ENCODE results near the gene NMRK1. TPM values are rescaled to one million over a fixed set of nuclear protein-coding genes. Genes with fewer than 3 reads are reported as not detected.

The NMRK1 gene
- total RNA-seq, 1 donor from 2014 or later, result 38.5 TPM

GRCh38 chr9:75090579-75090978 lies 2.6 kb upstream of the NMRK1 start:
- intact Hi-C loops (cut with DNase I), result no loop called here
- Histone ChIP-seq H3K4me3 (peak overlapping the region; percentile 17), H3K27ac (no peak overlapping the region), H3K27me3 (ENCODE audit: low read depth) (no peaks in the 10 kb centered on the region), H3K4me1 (peaks cover 75% of the 10 kb centered on the region), H3K9me3 (no peaks in the 10 kb centered on the region), H3K36me3 (no peaks in the 10 kb centered on the region)
- DNase-seq, result no peak
- TF ChIP-seq CTCF (IDR thresholded peaks at IDR 0.05), result no peak
- no peak for ATAC-seq

- intact Hi-C loops (cut with DNase I), result no loop called here
- Histone ChIP-seq H3K27ac (peak overlapping the region; percentile 99), H3K9me3 (no peaks in the 10 kb centered on the region), H3K36me3 (no peaks in the 10 kb centered on the region), H3K4me3 (peak overlapping the region; percentile 93), H3K4me1 (peaks cover 75% of the 10 kb centered on the region), H3K27me3 (ENCODE audit: low read depth) (no peaks in the 10 kb centered on the region)
- no peak for ATAC-seq
- no peak for TF ChIP-seq CTCF (IDR thresholded peaks at IDR 0.05)
- no peak for DNase-seq
Measured at GRCh38 chr9:75089373-75089766, 1.4 kb upstream of the NMRK1 start.

- DNase-seq (peak; percentile 87), ATAC-seq (peak; percentile 52 to 65)
- no peak for TF ChIP-seq CTCF (IDR thresholded peaks at IDR 0.05)
- peak overlapping the region; percentile 99 for H3K27ac ChIP-seq
- no peaks in the 10 kb centered on the region for H3K9me3 ChIP-seq
- intact Hi-C loops (cut with DNase I), result no loop called here
- H3K36me3 ChIP-seq, result no peaks in the 10 kb centered on the region
- H3K4me3 ChIP-seq, result peak overlapping the region; percentile 93
- peaks cover 75% of the 10 kb centered on the region for H3K4me1 ChIP-seq
- H3K27me3 ChIP-seq (ENCODE audit: low read depth), result no peaks in the 10 kb centered on the region
Measured at GRCh38 chr9:75088646-75089372, 854 bp upstream of the NMRK1 start.

- Histone ChIP-seq H3K4me1 (peaks cover 70% of the 10 kb centered on the region), H3K4me3 (peak overlapping the region; percentile 93), H3K9me3 (no peaks in the 10 kb centered on the region), H3K27ac (peak overlapping the region; percentile 99), H3K27me3 (ENCODE audit: low read depth) (no peaks in the 10 kb centered on the region), H3K36me3 (peaks cover 8% of the 10 kb centered on the region)
- DNase-seq, result no peak
- no peak for TF ChIP-seq CTCF (IDR thresholded peaks at IDR 0.05)
- intact Hi-C loops (cut with DNase I), result no loop called here
- peak in 1 of 2 donors; percentile 33 for ATAC-seq
Measured at GRCh38 chr9:75087289-75087823, 599 bp downstream of the NMRK1 start.

- no peaks in the 10 kb centered on the region for H3K9me3 ChIP-seq
- ATAC-seq (no peak), DNase-seq (peak; percentile 64)
- peaks cover 64% of the 10 kb centered on the region for H3K4me1 ChIP-seq
- intact Hi-C loops (cut with DNase I), result no loop called here
- H3K4me3 ChIP-seq, result peak overlapping the region; percentile 93
- H3K27me3 ChIP-seq (ENCODE audit: low read depth), result no peaks in the 10 kb centered on the region
- H3K36me3 ChIP-seq, result peaks cover 12% of the 10 kb centered on the region
- H3K27ac ChIP-seq, result peak overlapping the region; percentile 99
- no peak for TF ChIP-seq CTCF (IDR thresholded peaks at IDR 0.05)
Measured at GRCh38 chr9:75086541-75087288, 1.2 kb downstream of the NMRK1 start.
